CD4-positive, alpha-beta T cell (primary cell): ENCODE results near the gene MCHR1. TPM values are rescaled to one million over a fixed set of nuclear protein-coding genes. Genes with fewer than 3 reads are reported as not detected.

Source experiments
- ATAC-seq: fragments of 200-7000 bp; cut with Tn5 transposase; one replicate; pipeline ENCODE4 v1.10.0; 2022; ENCODE audit warnings: mild to moderate bottlenecking; ENCODE audit not compliant: poor library complexity
- CTCF ChIA-PET: fragments of 350-600 bp; sonication (Branson Sonifier 250); formaldehyde crosslinking; loops from one replicate; lab custom pipeline; 2021; ENCODE audit warnings: antibody characterized with exemption, inconsistent platforms; lab: Charles Lee
- POLR2A ChIA-PET: fragments of 350-600 bp; sonication (Branson Sonifier 250); formaldehyde crosslinking; loops from one replicate; lab custom pipeline; 2021; ENCODE audit warnings: antibody characterized with exemption, inconsistent platforms; lab: Charles Lee
- DNase-seq, 14 experiments: peaks; one replicate each; pipeline ENCODE4 v3.0.0-alpha.2; 2013 to 2020; ENCODE audit warnings: mixed read lengths in 2 of 14
- H3K27ac ChIP-seq, 2 donors: one replicate each; pipeline versions ENCODE4 v1.5.1 to v1.7.0; 2013; ENCODE audit warnings: low read length in 2 of 2, low read depth in 1 of 2, mild to moderate bottlenecking in 1 of 2
- H3K27me3 ChIP-seq, 2 experiments: 1 replicate in 1 of 2; 2 replicates in 1 of 2; pipeline versions ENCODE4 v1.6.1 to v1.7.0; 2013; ENCODE audit warnings: low read length in 2 of 2, control low read depth in 1 of 2, mild to moderate bottlenecking in 1 of 2, moderate library complexity in 1 of 2; ENCODE audit not compliant: insufficient read depth in 2 of 2, control insufficient read depth in 1 of 2
- H3K36me3 ChIP-seq: one replicate; pipeline ENCODE4 v1.6.1; 2013; ENCODE audit warnings: low read length, control low read depth; ENCODE audit not compliant: insufficient read depth
- H3K4me1 ChIP-seq: one replicate; pipeline ENCODE4 v1.6.1; 2013; ENCODE audit warnings: low read length, control low read depth; ENCODE audit not compliant: insufficient read depth
- H3K4me3 ChIP-seq: one replicate; pipeline ENCODE4 v1.5.1; 2013; ENCODE audit warnings: mild to moderate bottlenecking, low read length, moderate library complexity
- H3K9me3 ChIP-seq, 2 experiments: 1 replicate in 1 of 2; 2 replicates in 1 of 2; pipeline versions ENCODE4 v1.6.1 to v1.7.0; 2013; ENCODE audit warnings: low read length in 2 of 2, mild to moderate bottlenecking in 2 of 2, control low read depth in 1 of 2, moderate library complexity in 1 of 2; ENCODE audit not compliant: control insufficient read depth in 1 of 2, insufficient read depth in 1 of 2
- H3K27ac Mint-ChIP-seq: one replicate; pipeline ENCODE4 v1.8.0; 2020; ENCODE audit warnings: mixed read lengths
- H3K27me3 Mint-ChIP-seq: one replicate; pipeline ENCODE4 v1.8.0; 2021; ENCODE audit warnings: mixed read lengths
- H3K36me3 Mint-ChIP-seq: one replicate; pipeline ENCODE4 v1.8.0; 2021; ENCODE audit warnings: low read depth, mixed read lengths
- H3K4me1 Mint-ChIP-seq: one replicate; pipeline ENCODE4 v1.8.0; 2021; ENCODE audit warnings: low read depth, mixed read lengths
- H3K4me3 Mint-ChIP-seq: one replicate; pipeline ENCODE4 v1.8.0; 2020; ENCODE audit warnings: mild to moderate bottlenecking, mixed read lengths
- H3K9me3 Mint-ChIP-seq: one replicate; pipeline ENCODE4 v1.8.0; 2020; ENCODE audit warnings: mixed read lengths
- intact Hi-C, 2 experiments: fragments of 100-400 bp; cut with DNase I in 1 of 2; cut with micrococcal nuclease in 1 of 2; formaldehyde crosslinking; loops; one replicate each; pipeline versions ENCODE4 v1.15.1 to v1.9.0; 2023 to 2025; cut with DNase I, micrococcal nuclease
- total RNA-seq, 174 experiments: library from RNA in 2 of 174; stranded (reverse) in 2 of 174; gene quantifications; one replicate each; pipeline ENCODE4 v1.2.3 and lab custom pipeline; 2021 to 2026
- TF ChIP-seq, protein P1 (sequence below): fragments of 200-600 bp; IDR thresholded peaks from one replicate; pipeline ENCODE4 v1.8.0; 2022; ENCODE audit warnings: antibody characterized with exemption, mild to moderate bottlenecking

The MCHR1 gene
- total RNA-seq, 2 experiments from 2014 or later, result not detected

DNA sequence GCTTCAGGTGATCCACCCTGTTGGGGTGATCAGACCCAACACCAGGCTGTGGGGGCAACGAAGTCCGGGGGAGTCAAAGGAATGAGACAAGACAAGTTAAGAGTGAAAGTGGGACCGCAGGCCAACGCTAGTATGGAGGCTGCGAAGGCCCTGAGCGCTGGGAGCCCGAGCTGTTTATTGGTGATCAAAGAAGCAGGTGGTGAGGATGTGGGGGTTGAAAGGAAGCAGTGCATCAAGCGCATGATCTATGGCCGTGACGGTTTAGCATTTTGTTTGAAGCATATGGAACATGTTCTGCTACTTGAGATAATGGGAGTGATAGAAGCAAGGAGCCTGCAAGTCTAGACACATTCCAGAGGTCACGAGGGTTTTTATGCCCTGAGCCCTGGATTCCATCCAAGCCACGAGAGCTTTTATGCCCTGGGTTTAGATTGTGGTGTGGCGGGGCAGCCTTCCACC lies 49.5 kb downstream of the MCHR1 start:
- peak overlapping the region; percentile 64 to 71 for H3K27ac ChIP-seq
- H3K36me3 ChIP-seq, result no peaks in the 10 kb centered on the region
- no peaks in the 10 kb centered on the region for H3K27me3 ChIP-seq
- Mint-ChIP-seq H3K4me1 (peaks cover 64% of the 10 kb centered on the region), H3K4me3 (peak overlapping the region; percentile 73), H3K36me3 (no peaks in the 10 kb centered on the region), H3K27ac (peak overlapping the region; percentile 93), H3K27me3 (no peaks in the 10 kb centered on the region), H3K9me3 (peaks cover 2% of the 10 kb centered on the region)
- TF ChIP-seq, protein P1, sequence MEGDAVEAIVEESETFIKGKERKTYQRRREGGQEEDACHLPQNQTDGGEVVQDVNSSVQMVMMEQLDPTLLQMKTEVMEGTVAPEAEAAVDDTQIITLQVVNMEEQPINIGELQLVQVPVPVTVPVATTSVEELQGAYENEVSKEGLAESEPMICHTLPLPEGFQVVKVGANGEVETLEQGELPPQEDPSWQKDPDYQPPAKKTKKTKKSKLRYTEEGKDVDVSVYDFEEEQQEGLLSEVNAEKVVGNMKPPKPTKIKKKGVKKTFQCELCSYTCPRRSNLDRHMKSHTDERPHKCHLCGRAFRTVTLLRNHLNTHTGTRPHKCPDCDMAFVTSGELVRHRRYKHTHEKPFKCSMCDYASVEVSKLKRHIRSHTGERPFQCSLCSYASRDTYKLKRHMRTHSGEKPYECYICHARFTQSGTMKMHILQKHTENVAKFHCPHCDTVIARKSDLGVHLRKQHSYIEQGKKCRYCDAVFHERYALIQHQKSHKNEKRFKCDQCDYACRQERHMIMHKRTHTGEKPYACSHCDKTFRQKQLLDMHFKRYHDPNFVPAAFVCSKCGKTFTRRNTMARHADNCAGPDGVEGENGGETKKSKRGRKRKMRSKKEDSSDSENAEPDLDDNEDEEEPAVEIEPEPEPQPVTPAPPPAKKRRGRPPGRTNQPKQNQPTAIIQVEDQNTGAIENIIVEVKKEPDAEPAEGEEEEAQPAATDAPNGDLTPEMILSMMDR, result no peak
- CTCF ChIA-PET, result interaction anchor here (1.0 to 1.5 kb wide), 2 partner anchors 17 to 45 kb away, joined by 3 to 8 read pairs; no protein-coding TSS in a partner anchor
- POLR2A ChIA-PET, result interaction anchor here (0.8 to 2.8 kb wide), 14 partner anchors 10 to 364 kb away, joined by 3 to 13 read pairs (median 4); partner anchors contain the start of genes EP300, ST13 and XPNPEP3
- intact Hi-C loops, result loop anchor here in 1 of 2 experiments (2.0 to 5.0 kb wide), 2 partner anchors 18 to 34 kb away; no protein-coding TSS in a partner anchor
- peaks cover 72% of the 10 kb centered on the region for H3K4me1 ChIP-seq
- peaks cover 0 to 12% of the 10 kb centered on the region in 2 experiments for H3K9me3 ChIP-seq
- no peak overlapping the region for H3K4me3 ChIP-seq
- ATAC-seq, result peak; percentile 61
- DNase-seq, result peak; percentile 58 to 86 (median 70)

DNA sequence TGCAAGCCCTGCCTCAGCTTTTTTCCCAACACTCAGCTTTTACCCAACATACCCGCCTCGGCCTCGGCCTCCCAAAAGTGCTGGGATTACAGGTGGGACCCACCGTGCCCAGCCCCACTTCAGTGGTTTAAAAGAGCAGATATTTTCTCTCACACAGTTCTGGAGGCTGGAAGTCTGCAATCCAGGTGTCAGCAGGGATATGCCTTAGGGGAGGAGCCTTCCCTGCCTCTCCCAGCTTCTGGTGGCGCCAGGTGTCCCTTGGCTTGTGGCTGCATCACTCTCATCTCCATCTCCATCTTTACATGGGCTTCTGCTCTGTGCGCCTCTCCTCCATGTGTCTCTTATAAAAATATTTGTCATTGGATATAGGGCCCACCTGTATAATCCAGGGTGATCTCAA lies 50.0 kb downstream of the MCHR1 start:
- no peak overlapping the region for H3K4me3 ChIP-seq
- peak overlapping the region; percentile 93 for H3K27ac Mint-ChIP-seq
- intact Hi-C loops, result loop anchor here in 1 of 2 experiments (2.0 to 5.0 kb wide), 2 partner anchors 18 to 33 kb away; no protein-coding TSS in a partner anchor

More for the DNA sequence above, 50.0 kb downstream of the MCHR1 start:
- ChIA-PET POLR2A (interaction anchor here (0.8 to 2.8 kb wide), 11 partner anchors 10 to 363 kb away, joined by 3 to 13 read pairs (median 6); partner anchors contain the start of genes EP300, ST13 and XPNPEP3), CTCF (interaction anchor here (1.0 to 1.5 kb wide), 2 partner anchors 18 to 46 kb away, joined by 3 to 8 read pairs; no protein-coding TSS in a partner anchor)
- Histone ChIP-seq H3K27ac (peak overlapping the region; percentile 45 to 64), H3K4me1 (peaks cover 72% of the 10 kb centered on the region), H3K27me3 (no peaks in the 10 kb centered on the region), H3K9me3 (peaks cover 0 to 12% of the 10 kb centered on the region in 2 experiments), H3K36me3 (no peaks in the 10 kb centered on the region)
- peak overlapping the region; percentile 73 for H3K4me3 Mint-ChIP-seq
- peaks cover 68% of the 10 kb centered on the region for H3K4me1 Mint-ChIP-seq
- H3K27me3 Mint-ChIP-seq, result no peaks in the 10 kb centered on the region
- DNase-seq (no peak), ATAC-seq (no peak)
- TF ChIP-seq, protein P1, result no peak
- H3K36me3 Mint-ChIP-seq, result no peaks in the 10 kb centered on the region
- peaks cover 2% of the 10 kb centered on the region for H3K9me3 Mint-ChIP-seq

Other genes with a start within 250 kb of the MCHR1 start
- gene MRTFA, start 42.8 kb upstream of the MCHR1 start, total RNA-seq, result 10 to 100 TPM; 55.3 to 58.9 TPM
- 1 to 10 TPM; 2.8 to 4.0 TPM for gene SLC25A17, start 139.9 kb downstream of the MCHR1 start, total RNA-seq
- 100 to 1,000 TPM; 164 to 170 TPM for gene ST13, start 177.2 kb downstream of the MCHR1 start, total RNA-seq
- gene XPNPEP3, start 177.7 kb downstream of the MCHR1 start, total RNA-seq, result 10 to 100 TPM; 16.3 to 17.9 TPM
- not detected for gene DNAJB7, start 182.6 kb downstream of the MCHR1 start, total RNA-seq